AG10803 (cell line): ENCODE data around the gene TFR2.
A peak's percentile ranks its signal among the peaks of the same experiment; 100 is the strongest.

ENCODE experiments used
- DNase-seq: peaks from one replicate; pipeline ENCODE4 v3.0.0; 2010; ENCODE audit warnings: low read depth
- H3K4me3 ChIP-seq: 2 replicates; pipeline ENCODE4 v1.5.1; 2011; ENCODE audit warnings: mild to moderate bottlenecking, low read length, control low read depth
- CTCF ChIP-seq: conservative IDR thresholded peaks from 2 replicates; pipeline ENCODE4 v1.5.1; 2011; ENCODE audit warnings: mild to moderate bottlenecking, low read length, control low read depth, inconsistent platforms

Gene TFR2

GRCh38 chr7:100682228-100682741 is 40.9 kb upstream of the TFR2 start:
- no peak overlapping the region for H3K4me3 ChIP-seq
- no peak for TF ChIP-seq CTCF
- DNase-seq, result no peak

GRCh38 chr7:100681491-100682227 is 40.3 kb upstream of the TFR2 start:
- H3K4me3 ChIP-seq, result no peak overlapping the region
- TF ChIP-seq CTCF, result no peak
- DNase-seq, result no peak

GRCh38 chr7:100680576-100681271 is 39.4 kb upstream of the TFR2 start:
- H3K4me3 ChIP-seq, result no peak overlapping the region
- DNase-seq, result no peak
- TF ChIP-seq CTCF, result no peak

- DNase-seq, result peak; percentile 38
- H3K4me3 ChIP-seq, result no peak overlapping the region
- no peak for TF ChIP-seq CTCF
Observed at GRCh38 chr7:100679927-100680575, 38.7 kb upstream of the TFR2 start.

GRCh38 chr7:100679129-100679926 is 38.0 kb upstream of the TFR2 start:
- DNase-seq, result no peak
- H3K4me3 ChIP-seq, result no peak overlapping the region
- TF ChIP-seq CTCF, result no peak

- no peak overlapping the region for H3K4me3 ChIP-seq
- no peak for DNase-seq
- TF ChIP-seq CTCF, result no peak
Observed at GRCh38 chr7:100678291-100678984, 37.1 kb upstream of the TFR2 start.
